ENCODE results near the gene KCNH3.

- TF ChIP-seq EZH2 (IDR thresholded peaks at IDR 0.05; ENCODE audit: low read depth, unreplicated experiment), result no peak
- no peak for TF ChIP-seq ETS1 (IDR thresholded peaks at IDR 0.05)
- TF ChIP-seq CTCF (conservative IDR thresholded peaks at IDR 0.05; ENCODE audit: low read depth in 2 of 2), result no peak
- TF ChIP-seq EZH2phosphoT487 (IDR thresholded peaks at IDR 0.05; ENCODE audit: unreplicated experiment), result no peak
- TF ChIP-seq ZNF331 (CRISPR knock-in tag; IDR thresholded peaks at IDR 0.05; ENCODE audit: low read depth), result no peak
- TF ChIP-seq REST (IDR thresholded peaks at IDR 0.05; ENCODE audit: unreplicated experiment), result no peak
These were observed 25.3 kb downstream of the KCNH3 start for GRCh38 chr12:49563951-49564685.

Data from GM23338 (cell line).